NT2/D1 (cell line): ENCODE measurements around the gene MRPL18.
A peak's percentile ranks its signal among the peaks of the same experiment; 100 is the strongest.

Experiments
- DNase-seq: peaks from one replicate; pipeline ENCODE4 v3.0.0-alpha.2; 2011; ENCODE audit warnings: low read depth, low spot score
- H3K27me3 ChIP-seq: 2 replicates; pipeline ENCODE4 v1.6.0; 2011; ENCODE audit warnings: mild to moderate bottlenecking; ENCODE audit not compliant: insufficient read length, insufficient read depth
- H3K36me3 ChIP-seq: 2 replicates; pipeline ENCODE4 v1.6.1; 2011; ENCODE audit warnings: mild to moderate bottlenecking, low read length, mixed read lengths; ENCODE audit not compliant: insufficient read depth, insufficient read length
- H3K4me1 ChIP-seq: 2 replicates; pipeline ENCODE4 v1.5.1; 2011; ENCODE audit not compliant: insufficient read depth, insufficient read length
- H3K4me3 ChIP-seq: 2 replicates; pipeline ENCODE4 v1.5.1; 2011; ENCODE audit warnings: low read depth; ENCODE audit not compliant: insufficient read length
- H3K9ac ChIP-seq: 2 replicates; pipeline ENCODE4 v1.6.0; 2011; ENCODE audit warnings: low read depth; ENCODE audit not compliant: insufficient read length
- H3K9me3 ChIP-seq: 2 replicates; pipeline ENCODE4 v1.5.1; 2011; ENCODE audit warnings: mild to moderate bottlenecking, low read length; ENCODE audit not compliant: insufficient read depth
- SUZ12 ChIP-seq: IDR thresholded peaks from 2 replicates; pipeline ENCODE4 v1.6.1; 2011; ENCODE audit not compliant: insufficient read length, insufficient read depth; ENCODE audit errors: extremely low read depth
- YY1 ChIP-seq: IDR thresholded peaks from 2 replicates; pipeline ENCODE4 v1.6.1; 2011; ENCODE audit not compliant: insufficient read length, insufficient read depth
- ZNF274 ChIP-seq: IDR thresholded peaks from 2 replicates; pipeline ENCODE4 v1.6.1; 2011; ENCODE audit warnings: mild to moderate bottlenecking, low read depth, low read length

Gene MRPL18

DNA sequence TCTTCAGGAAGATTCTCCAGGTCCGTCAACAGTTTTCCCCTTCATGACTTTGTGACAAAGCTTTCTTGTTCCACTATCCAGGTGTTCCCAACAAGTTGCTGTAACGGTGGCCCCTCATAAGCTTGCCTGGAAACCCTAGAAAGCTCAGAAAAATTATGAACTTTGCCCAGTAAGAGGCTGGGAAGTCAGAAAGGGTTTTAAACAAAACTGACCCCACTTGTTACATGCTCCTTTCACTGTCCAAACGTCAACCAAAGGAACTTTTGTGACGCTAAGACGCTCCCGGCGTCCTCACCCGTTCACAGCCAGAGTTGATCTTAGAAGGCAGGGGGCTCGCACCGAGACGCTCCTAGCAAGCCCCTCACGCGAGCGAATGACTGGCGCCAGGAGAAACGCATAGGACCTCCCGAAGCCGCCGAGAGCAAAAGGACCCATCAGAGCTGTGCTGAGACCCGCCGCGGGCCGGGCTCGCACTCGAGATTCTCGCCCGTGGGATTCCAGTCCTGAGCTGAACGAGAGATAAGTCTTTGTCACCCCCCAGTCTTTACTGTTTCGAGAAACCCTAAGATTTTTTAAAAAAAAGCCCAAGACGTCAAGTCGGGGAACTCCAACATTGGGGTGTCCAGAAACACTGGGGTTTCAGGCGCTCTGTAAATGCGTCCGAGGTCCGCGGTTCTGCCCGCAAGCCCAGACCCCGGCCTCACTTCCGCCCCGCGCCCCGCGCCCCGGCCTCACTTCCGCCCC, 29.0 kb upstream of the MRPL18 start:
- H3K4me3 ChIP-seq = peak overlapping the region; percentile 70

DNA sequence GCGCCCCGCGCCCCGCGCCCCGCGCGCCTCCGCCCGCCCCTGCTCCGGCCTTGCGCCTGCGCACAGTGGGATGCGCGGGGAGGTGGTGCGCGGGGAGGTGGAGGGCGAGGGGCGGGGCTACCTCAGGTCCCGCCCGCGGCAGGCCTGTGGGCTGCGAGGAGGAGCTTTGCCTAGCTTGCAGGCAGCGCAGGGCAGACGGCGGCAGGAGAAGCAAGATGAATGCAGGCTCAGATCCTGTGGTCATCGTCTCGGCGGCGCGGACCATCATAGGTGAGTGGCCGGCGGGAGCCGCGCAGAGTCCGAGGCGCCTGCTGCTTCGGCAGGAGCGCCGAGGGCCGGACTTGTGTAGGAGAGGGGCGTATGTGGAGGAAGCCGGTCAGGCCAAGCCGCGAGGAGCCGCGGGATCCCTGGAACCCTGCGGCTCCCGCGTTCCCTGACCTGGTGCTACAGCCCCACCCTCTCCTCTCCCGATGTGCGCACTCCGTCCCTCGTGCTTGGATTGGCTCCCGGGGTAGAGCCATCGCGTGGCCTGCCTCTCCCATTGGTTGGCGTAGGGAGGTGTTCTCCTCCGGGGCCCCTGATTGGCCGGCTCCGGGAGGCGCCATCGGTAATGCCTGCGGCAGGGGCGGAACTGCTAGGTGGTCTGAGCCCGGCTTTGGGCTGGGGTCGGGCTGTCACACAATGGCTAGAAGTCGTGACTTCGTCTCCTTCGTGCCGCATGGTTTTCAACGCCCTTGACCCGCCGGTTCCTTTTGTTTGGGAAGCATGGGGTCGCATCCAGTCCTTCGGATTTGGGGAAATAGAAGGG, 28.2 kb upstream of the MRPL18 start, which contains the start of gene ACAT2:
Gene ACAT2, plus strand, starts transcription at position 173 of the 808 bp plus-strand sequence. Its CDS starts 43 bp downstream, at position 216.
- H3K4me1 ChIP-seq = no peaks in the 10 kb centered on the region

More for the DNA sequence above, 29.0 kb upstream of the MRPL18 start:
- Histone ChIP-seq H3K9me3 (no peaks in the 10 kb centered on the region), H3K36me3 (peaks cover 45% of the 10 kb centered on the region), H3K9ac (peak overlapping the region; percentile 87), H3K4me1 (no peaks in the 10 kb centered on the region), H3K27me3 (no peaks in the 10 kb centered on the region)
- no peak for DNase-seq
- TF ChIP-seq ZNF274 = no peak
- no peak for TF ChIP-seq SUZ12
- TF ChIP-seq YY1 = no peak

DNA sequence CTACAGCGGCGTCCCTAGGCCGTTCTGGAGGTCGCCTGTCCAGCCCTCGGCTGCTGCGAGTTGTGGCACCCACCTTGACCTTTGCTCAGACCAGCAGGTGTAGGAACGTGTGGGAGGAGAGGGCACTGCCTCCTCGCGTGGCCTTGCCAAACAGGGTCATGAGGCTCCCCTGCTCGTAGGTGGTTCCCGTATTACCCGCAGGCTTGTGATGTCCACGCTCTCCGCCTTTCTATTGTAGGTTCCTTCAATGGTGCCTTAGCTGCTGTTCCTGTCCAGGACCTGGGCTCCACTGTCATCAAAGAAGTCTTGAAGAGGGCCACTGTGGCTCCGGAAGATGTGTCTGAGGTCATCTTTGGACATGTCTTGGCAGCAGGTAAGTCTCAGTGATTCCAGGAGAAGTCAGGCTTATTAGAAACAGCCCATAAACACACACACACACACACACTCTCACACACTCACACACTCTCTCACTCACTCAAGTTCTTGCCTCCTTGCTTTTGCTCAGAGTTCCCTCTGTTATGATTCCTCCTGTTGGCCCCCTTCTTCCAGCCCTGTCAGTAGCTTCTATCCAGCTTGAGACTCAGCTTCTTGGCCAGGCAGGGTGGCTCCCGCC, 27.5 kb upstream of the MRPL18 start:
- no peak for TF ChIP-seq ZNF274
- TF ChIP-seq YY1 = no peak
- no peak for TF ChIP-seq SUZ12
- DNase-seq = no peak
- no peaks in the 10 kb centered on the region for H3K4me1 ChIP-seq
- H3K9ac ChIP-seq = peak overlapping the region; percentile 84
- no peaks in the 10 kb centered on the region for H3K9me3 ChIP-seq
- H3K4me3 ChIP-seq = peak overlapping the region; percentile 89
- H3K36me3 ChIP-seq = peaks cover 48% of the 10 kb centered on the region
- H3K27me3 ChIP-seq = no peaks in the 10 kb centered on the region

More for the DNA sequence above, 28.2 kb upstream of the MRPL18 start, which contains the start of gene ACAT2:
- H3K9ac ChIP-seq = peak within 1 kb of the TSS; percentile 96
- no peaks in the 10 kb centered on the region for H3K27me3 ChIP-seq
- TF ChIP-seq YY1 = no peak
- no peak for TF ChIP-seq SUZ12
- TF ChIP-seq ZNF274 = no peak
- H3K4me3 ChIP-seq = peak within 1 kb of the TSS; percentile 89
- peaks cover 43% of the 10 kb centered on the region for H3K36me3 ChIP-seq
- peak; percentile 82 for DNase-seq
- H3K9me3 ChIP-seq = no peaks in the 10 kb centered on the region

DNA sequence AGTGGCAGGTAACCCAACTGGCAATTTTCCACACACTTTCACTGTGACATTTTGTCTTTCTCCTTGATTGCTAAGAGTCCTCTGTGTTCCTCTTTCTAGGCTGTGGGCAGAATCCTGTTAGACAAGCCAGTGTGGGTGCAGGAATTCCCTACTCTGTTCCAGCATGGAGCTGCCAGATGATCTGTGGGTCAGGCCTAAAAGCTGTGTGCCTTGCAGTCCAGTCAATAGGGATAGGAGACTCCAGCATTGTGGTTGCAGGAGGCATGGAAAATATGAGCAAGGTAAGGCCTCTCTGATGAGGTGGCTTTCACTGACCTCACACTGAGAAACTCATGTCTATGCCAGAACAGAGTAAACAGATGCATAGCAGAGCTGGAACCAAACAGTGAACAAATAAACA, 23.4 kb upstream of the MRPL18 start:
- Histone ChIP-seq H3K36me3 (peaks cover 79% of the 10 kb centered on the region), H3K9me3 (peaks cover 3% of the 10 kb centered on the region; the same call in 1 of the 2 replicates), H3K9ac (no peak overlapping the region), H3K27me3 (no peaks in the 10 kb centered on the region), H3K4me1 (no peaks in the 10 kb centered on the region), H3K4me3 (no peak overlapping the region)
- TF ChIP-seq ZNF274 = no peak
- no peak for TF ChIP-seq SUZ12
- no peak for TF ChIP-seq YY1
- DNase-seq = no peak

DNA sequence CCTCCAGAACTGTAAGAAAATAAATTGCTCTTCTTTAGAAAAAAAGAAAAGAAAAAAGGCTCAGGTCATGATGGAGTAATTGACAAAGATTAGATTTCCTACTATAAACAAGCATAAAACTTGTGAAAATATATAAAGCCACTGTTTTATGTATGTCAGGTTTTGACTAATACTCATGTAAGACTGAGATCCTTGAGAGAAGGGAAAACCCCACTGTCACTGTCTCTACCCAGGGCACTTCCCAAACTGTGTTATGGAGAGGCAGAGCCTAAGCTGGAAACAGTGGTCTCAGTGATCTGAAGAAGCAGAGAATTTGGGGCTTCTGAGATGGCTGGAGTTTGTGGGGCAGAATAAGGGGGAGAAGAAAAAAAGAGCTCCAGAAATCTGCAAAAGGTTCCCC, 20.8 kb upstream of the MRPL18 start:
- H3K9me3 ChIP-seq = peaks cover 7% of the 10 kb centered on the region; the same call in 1 of the 2 replicates
- H3K4me3 ChIP-seq = no peak overlapping the region
- TF ChIP-seq SUZ12 = no peak
- no peak for TF ChIP-seq ZNF274
- TF ChIP-seq YY1 = no peak
- H3K9ac ChIP-seq = no peak overlapping the region
- H3K4me1 ChIP-seq = no peaks in the 10 kb centered on the region
- peaks cover 81% of the 10 kb centered on the region for H3K36me3 ChIP-seq
- no peaks in the 10 kb centered on the region for H3K27me3 ChIP-seq
- DNase-seq = no peak

DNA sequence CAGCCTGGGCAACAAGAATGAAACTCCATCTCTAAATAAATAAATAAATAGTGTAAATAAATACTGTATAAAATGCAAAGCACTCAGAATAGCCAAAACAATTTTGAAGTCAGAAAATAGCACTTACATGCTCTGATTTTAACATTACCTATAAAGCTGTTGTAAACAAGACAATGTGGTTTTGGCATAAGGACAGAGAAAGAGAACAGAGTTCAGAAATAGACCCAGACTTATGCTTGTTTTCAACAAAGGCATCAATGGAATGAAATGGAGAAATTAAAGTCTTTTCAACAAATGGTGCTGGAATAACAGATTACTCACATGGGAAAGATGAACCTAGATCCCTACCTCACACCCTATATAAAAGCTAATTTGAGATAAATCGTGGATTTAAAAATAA, 18.1 kb upstream of the MRPL18 start:
- peaks cover 82% of the 10 kb centered on the region for H3K36me3 ChIP-seq
- TF ChIP-seq ZNF274 = no peak
- TF ChIP-seq SUZ12 = no peak
- no peak for TF ChIP-seq YY1

More for the DNA sequence above, 18.1 kb upstream of the MRPL18 start:
- Histone ChIP-seq H3K27me3 (no peaks in the 10 kb centered on the region), H3K9me3 (peaks cover 7% of the 10 kb centered on the region; the same call in 1 of the 2 replicates), H3K4me3 (no peak overlapping the region), H3K9ac (no peak overlapping the region), H3K4me1 (no peaks in the 10 kb centered on the region)
- DNase-seq = no peak
